Gastrocnemius medialis (tissue), 4 donors: Measurements from ENCODE around the gene GSTO1. TPM values are rescaled to one million over a fixed set of nuclear protein-coding genes. Genes with fewer than 3 reads are reported as not detected.

Experiments
- ATAC-seq, 2 donors: fragments of 150-250 bp; one replicate each; pipeline ENCODE4 v1.9.1; 2016
- DNase-seq, 2 donors: peaks; one replicate each; pipeline ENCODE4 v3.0.0-alpha.2; 2019
- H3K27ac ChIP-seq, 4 donors: fragments of 200-600 bp; sonication (generic); 1 replicate in 1 of 4; 2 replicates in 3 of 4; pipeline ENCODE4 v1.5.1; 2016 to 2018; ENCODE audit warnings: mild to moderate bottlenecking in 2 of 4, moderate library complexity in 1 of 4
- H3K27me3 ChIP-seq, 3 donors: fragments of 200-600 bp; sonication (generic) in 2 of 3; 1 replicate in 1 of 3; 2 replicates in 2 of 3; pipeline versions ENCODE4 v1.5.1 to v1.6.0; 2016 to 2019; ENCODE audit warnings: mild to moderate bottlenecking in 1 of 3, moderate library complexity in 1 of 3
- H3K36me3 ChIP-seq, 2 donors: fragments of 200-600 bp; sonication (generic) in 1 of 2; one replicate each; pipeline ENCODE4 v1.5.1; 2017 to 2018
- H3K4me1 ChIP-seq, 2 donors: fragments of 200-600 bp; sonication (generic) in 1 of 2; one replicate each; pipeline ENCODE4 v1.5.1; 2016 to 2017; ENCODE audit warnings: mild to moderate bottlenecking in 2 of 2
- H3K4me3 ChIP-seq, 4 donors: fragments of 200-600 bp; sonication (generic) in 3 of 4; 1 replicate in 1 of 4; 2 replicates in 3 of 4; pipeline ENCODE4 v1.5.1; 2016 to 2019; ENCODE audit warnings: mild to moderate bottlenecking in 2 of 4
- H3K9me3 ChIP-seq, 3 donors: fragments of 200-600 bp; sonication (generic) in 2 of 3; 1 replicate in 1 of 3; 2 replicates in 2 of 3; pipeline ENCODE4 v1.5.1; 2016 to 2019
- CTCF ChIP-seq, 5 experiments: fragments of 450-650 bp in 3 of 5; fragments of 200-600 bp in 2 of 5; sonication (generic) in 2 of 5; IDR thresholded peaks in 4 of 5; conservative IDR thresholded peaks in 1 of 5; 1 replicate in 4 of 5; 2 replicates in 1 of 5; pipeline ENCODE4 v1.5.1; 2016 to 2019; ENCODE audit warnings: antibody characterized with exemption in 5 of 5, mild to moderate bottlenecking in 3 of 5, moderate library complexity in 3 of 5
- POLR2A ChIP-seq, 2 donors: fragments of 450-650 bp; IDR thresholded peaks; one replicate each; pipeline ENCODE4 v1.6.1; 2017; ENCODE audit warnings: antibody characterized with exemption in 2 of 2, mild to moderate bottlenecking in 2 of 2, moderate library complexity in 2 of 2
- in situ Hi-C, 4 donors: fragments of 200-750 bp; cut with MboI; loops; one replicate each; pipeline versions ENCODE4 v1.15.0 to v1.8.0; 2017; ENCODE audit warnings: low sequenced_read_pairs in 4 of 4
- intact Hi-C: fragments of 100-400 bp; cut with DNase I; formaldehyde crosslinking; loops from one replicate; pipeline ENCODE4 v1.15.1; 2023; ENCODE audit warnings: low total_unique reads
- total RNA-seq, 4 donors: library from RNA; depleted of rRNA; stranded (reverse); fragments of >200 nt; gene quantifications; one replicate each; pipeline versions ENCODE4 v1.1.0 to v1.2.3, GENCODE V29; 2016

GSTO1 gene
- total RNA-seq, 4 donors from 2014 or later, result 39.6 to 284 (median 74.2) TPM

GRCh38 chr10:104251443-104251842 is 3.2 kb upstream of the GSTO1 start:
- no peaks in the 10 kb centered on the region for H3K9me3 ChIP-seq
- in situ Hi-C loops, result no loop called here
- H3K27me3 ChIP-seq, result peaks cover 0 to 6% (median 0%) of the 10 kb centered on the region in 3 donors
- no peak for ATAC-seq
- peaks cover 7 to 10% of the 10 kb centered on the region in 2 donors for H3K4me1 ChIP-seq
- no peak for TF ChIP-seq CTCF (IDR thresholded peaks at IDR 0.05 in 4 of 5, conservative IDR thresholded peaks at IDR 0.05 in 1 of 5)
- no peak for TF ChIP-seq POLR2A (IDR thresholded peaks at IDR 0.05)
- no peak overlapping the region for H3K27ac ChIP-seq
- no peak for DNase-seq
- intact Hi-C loops, result loop anchor here (5.0 to 10.0 kb wide), 2 partner anchors 224 to 287 kb away; partner anchors contain the start of gene SLK
- no peak overlapping the region for H3K4me3 ChIP-seq
- no peaks in the 10 kb centered on the region for H3K36me3 ChIP-seq

GRCh38 chr10:104252368-104252767 is 2.3 kb upstream of the GSTO1 start:
- TF ChIP-seq CTCF (IDR thresholded peaks at IDR 0.05 in 4 of 5, conservative IDR thresholded peaks at IDR 0.05 in 1 of 5) (no peak), POLR2A (IDR thresholded peaks at IDR 0.05) (no peak)
- peaks cover 0 to 2% (median 0%) of the 10 kb centered on the region in 3 donors for H3K27me3 ChIP-seq
- intact Hi-C loops (loop anchor here (5.0 to 10.0 kb wide), 2 partner anchors 225 to 288 kb away; partner anchors contain the start of gene SLK), in situ Hi-C loops (no loop called here)
- H3K27ac ChIP-seq, result no peak overlapping the region
- H3K9me3 ChIP-seq, result no peaks in the 10 kb centered on the region
- ATAC-seq (no peak), DNase-seq (no peak)
- peaks cover 0 to 2% of the 10 kb centered on the region in 2 donors for H3K36me3 ChIP-seq
- H3K4me1 ChIP-seq, result peaks cover 16 to 20% of the 10 kb centered on the region in 2 donors
- H3K4me3 ChIP-seq, result no peak overlapping the region

GRCh38 chr10:104253106-104253505 is 1.6 kb upstream of the GSTO1 start:
- H3K4me1 ChIP-seq, result peaks cover 24 to 27% of the 10 kb centered on the region in 2 donors
- H3K27me3 ChIP-seq, result no peaks in the 10 kb centered on the region
- ATAC-seq (no peak), DNase-seq (no peak)
- no peaks in the 10 kb centered on the region for H3K9me3 ChIP-seq
- in situ Hi-C loops (no loop called here), intact Hi-C loops (loop anchor here (5.0 to 10.0 kb wide), 2 partner anchors 226 to 288 kb away; partner anchors contain the start of gene SLK)
- no peak overlapping the region for H3K4me3 ChIP-seq
- H3K27ac ChIP-seq, result no peak overlapping the region
- TF ChIP-seq CTCF (IDR thresholded peaks at IDR 0.05 in 4 of 5, conservative IDR thresholded peaks at IDR 0.05 in 1 of 5) (no peak), POLR2A (IDR thresholded peaks at IDR 0.05) (no peak)
- H3K36me3 ChIP-seq, result peaks cover 0 to 9% of the 10 kb centered on the region in 2 donors

GRCh38 chr10:104253606-104254410 is 884 bp upstream of the GSTO1 start:
- Histone ChIP-seq H3K4me3 (peak overlapping the region; percentile 75 to 87 (median 82)), H3K9me3 (no peaks in the 10 kb centered on the region), H3K36me3 (peaks cover 0 to 14% of the 10 kb centered on the region in 2 donors), H3K27ac (peak overlapping the region; percentile 89 to 96 (median 94)), H3K27me3 (no peaks in the 10 kb centered on the region), H3K4me1 (peaks cover 27 to 32% of the 10 kb centered on the region in 2 donors)
- DNase-seq, result no peak
- intact Hi-C loops (loop anchor here (2.0 to 10.0 kb wide), 3 partner anchors 227 to 335 kb away; partner anchors contain the start of genes SLK and STN1), in situ Hi-C loops (no loop called here)
- no peak for TF ChIP-seq CTCF (IDR thresholded peaks at IDR 0.05 in 4 of 5, conservative IDR thresholded peaks at IDR 0.05 in 1 of 5)
- no peak for TF ChIP-seq POLR2A (IDR thresholded peaks at IDR 0.05)
- ATAC-seq, result no peak
